ENCODE measurements around the gene NKG7.

NKG7 gene

DNA sequence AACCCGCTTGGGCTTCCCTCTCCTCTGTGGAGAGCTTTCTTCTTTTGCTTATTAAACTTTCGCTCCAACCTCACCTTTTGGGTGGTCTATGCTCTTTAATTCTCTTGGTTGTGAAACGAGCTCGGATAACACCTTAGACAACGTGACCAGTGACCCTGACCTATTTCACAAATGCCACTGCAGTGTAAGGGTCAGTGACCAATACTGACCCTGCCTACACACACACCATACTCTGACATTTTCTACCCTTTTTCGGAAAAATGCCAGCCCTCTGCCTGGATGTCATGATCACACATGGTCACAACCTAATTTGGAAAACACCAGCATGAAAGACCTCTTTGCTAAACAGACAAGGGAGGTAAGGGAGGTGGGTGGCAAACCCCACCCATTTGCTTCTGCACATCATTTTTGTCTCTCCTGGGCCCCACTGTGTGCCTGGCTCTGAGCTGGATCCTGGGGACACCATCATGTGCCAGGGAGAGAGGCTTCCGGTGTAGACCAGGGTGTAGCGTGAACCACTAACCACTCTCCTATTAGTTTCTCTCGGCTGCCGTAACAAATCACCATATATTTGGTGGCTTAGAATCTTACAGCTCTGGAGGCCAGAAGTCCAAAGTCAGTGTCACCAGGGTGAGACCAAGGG is 16.2 kb downstream of the NKG7 start:
- DNase-seq (ENCODE audit: insufficient read length, low spot score) (no peak), FAIRE-seq (no peak)
- TF ChIP-seq, protein P1, sequence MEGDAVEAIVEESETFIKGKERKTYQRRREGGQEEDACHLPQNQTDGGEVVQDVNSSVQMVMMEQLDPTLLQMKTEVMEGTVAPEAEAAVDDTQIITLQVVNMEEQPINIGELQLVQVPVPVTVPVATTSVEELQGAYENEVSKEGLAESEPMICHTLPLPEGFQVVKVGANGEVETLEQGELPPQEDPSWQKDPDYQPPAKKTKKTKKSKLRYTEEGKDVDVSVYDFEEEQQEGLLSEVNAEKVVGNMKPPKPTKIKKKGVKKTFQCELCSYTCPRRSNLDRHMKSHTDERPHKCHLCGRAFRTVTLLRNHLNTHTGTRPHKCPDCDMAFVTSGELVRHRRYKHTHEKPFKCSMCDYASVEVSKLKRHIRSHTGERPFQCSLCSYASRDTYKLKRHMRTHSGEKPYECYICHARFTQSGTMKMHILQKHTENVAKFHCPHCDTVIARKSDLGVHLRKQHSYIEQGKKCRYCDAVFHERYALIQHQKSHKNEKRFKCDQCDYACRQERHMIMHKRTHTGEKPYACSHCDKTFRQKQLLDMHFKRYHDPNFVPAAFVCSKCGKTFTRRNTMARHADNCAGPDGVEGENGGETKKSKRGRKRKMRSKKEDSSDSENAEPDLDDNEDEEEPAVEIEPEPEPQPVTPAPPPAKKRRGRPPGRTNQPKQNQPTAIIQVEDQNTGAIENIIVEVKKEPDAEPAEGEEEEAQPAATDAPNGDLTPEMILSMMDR (IDR thresholded peaks at IDR 0.05; ENCODE audit: insufficient read depth, missing control alignments), result no peak

DNA sequence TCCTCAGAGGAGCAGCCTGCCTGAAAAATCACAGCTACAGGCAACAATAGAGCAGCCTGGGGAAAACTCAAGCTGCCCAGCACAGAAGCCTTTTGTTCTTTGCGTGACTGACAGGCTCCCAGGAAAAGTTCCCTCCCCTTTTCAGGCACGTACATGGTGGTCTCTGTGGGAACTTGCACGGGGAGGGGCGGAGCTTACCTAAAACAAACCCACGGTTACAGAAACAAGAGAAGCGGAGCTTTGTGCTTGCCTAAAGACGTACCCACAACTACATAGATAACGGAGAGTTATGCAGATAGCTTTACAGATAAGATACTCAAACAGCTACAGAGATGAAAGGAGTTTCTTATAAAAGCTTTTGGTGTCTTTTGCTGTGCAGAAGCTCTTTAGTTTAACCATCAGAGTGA is 17.7 kb downstream of the NKG7 start:
- TF ChIP-seq, protein P1 (IDR thresholded peaks at IDR 0.05; ENCODE audit: insufficient read depth, missing control alignments), result no peak

GRCh38 chr19:51354103-51354741 is 18.2 kb downstream of the NKG7 start:
- FAIRE-seq (no peak), DNase-seq (ENCODE audit: insufficient read length, low spot score) (no peak)
- TF ChIP-seq, protein P1 (IDR thresholded peaks at IDR 0.05; ENCODE audit: insufficient read depth, missing control alignments), result no peak

More for the DNA sequence above, 17.7 kb downstream of the NKG7 start:
- FAIRE-seq, result no peak
- DNase-seq (ENCODE audit: insufficient read length, low spot score), result no peak

DNA sequence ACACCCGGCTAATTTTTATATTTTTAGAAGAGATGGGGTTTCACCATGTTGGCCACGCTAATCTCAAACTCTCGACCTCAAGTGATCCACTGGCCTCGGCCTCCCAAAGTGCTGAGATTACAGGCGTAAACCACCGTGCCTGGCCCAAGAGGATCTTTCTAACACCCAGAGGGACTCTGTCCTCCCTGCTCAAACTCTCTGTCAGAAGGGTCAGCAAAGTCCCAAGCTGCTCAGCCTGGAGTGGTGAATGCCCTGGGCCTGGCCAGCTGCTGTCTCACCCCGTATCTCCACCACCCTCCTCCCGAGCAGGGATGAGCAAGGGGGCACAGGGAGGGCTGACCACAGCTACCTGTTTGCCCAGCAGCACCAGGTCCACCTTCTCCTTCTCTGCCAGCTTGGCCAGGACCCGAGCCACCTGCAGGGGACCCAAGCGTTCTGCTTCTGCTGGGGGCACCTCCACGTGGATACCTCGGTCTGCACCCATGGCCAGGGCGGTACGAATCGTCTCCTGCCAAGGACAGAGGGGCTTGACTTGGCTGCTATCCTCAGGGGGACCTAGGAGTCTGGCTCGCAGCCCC is 19.6 kb downstream of the NKG7 start:
- no peak for FAIRE-seq
- TF ChIP-seq, protein P1 (IDR thresholded peaks at IDR 0.05; ENCODE audit: insufficient read depth, missing control alignments), result no peak
- DNase-seq (ENCODE audit: insufficient read length, low spot score), result no peak

GRCh38 chr19:51351266-51351990 is 21.0 kb downstream of the NKG7 start:
- FAIRE-seq, result no peak
- TF ChIP-seq, protein P1 (IDR thresholded peaks at IDR 0.05; ENCODE audit: insufficient read depth, missing control alignments), result no peak
- no peak for DNase-seq (ENCODE audit: insufficient read length, low spot score)

DNA sequence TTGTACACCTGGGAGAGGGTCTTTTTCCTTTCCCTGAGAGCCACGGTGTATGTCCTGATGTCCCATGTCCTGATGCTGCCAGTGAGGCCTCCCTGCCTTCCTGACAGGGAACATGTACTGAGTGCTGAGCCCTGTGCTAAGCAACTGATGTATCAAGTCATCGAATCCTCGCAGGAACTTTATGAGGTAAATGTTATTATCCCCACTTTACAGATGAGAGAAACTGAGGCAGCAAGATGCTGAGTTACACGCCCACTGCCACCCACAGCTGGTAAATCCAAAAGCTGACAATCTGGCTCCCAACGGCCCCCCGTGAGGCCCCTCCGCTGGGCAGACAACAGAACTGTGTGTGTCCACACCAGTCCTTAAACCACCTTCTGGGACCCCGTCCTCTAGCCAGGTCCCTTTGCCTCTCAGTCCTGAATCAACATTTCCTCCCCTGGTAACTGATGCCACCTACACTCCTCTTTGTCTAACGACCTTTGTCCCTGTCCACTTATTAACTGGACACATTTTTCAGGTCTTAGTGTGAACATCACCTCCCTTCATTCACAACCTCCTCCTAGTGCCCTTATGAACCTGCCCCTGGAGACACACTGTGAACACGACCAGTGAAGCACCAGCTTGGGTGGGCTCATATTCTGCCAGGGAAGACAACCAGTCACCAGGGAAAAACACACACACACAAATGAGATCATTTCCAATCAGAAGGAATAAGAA is 25.1 kb downstream of the NKG7 start:
- TF ChIP-seq, protein P1 (IDR thresholded peaks at IDR 0.05; ENCODE audit: insufficient read depth, missing control alignments), result no peak
- no peak for FAIRE-seq
- no peak for DNase-seq (ENCODE audit: insufficient read length, low spot score)

Measured in D721Med (cell line).